ENCODE results near the gene HOXA9. TPM values are rescaled to one million over a fixed set of nuclear protein-coding genes. Genes with fewer than 3 reads are reported as not detected.

The HOXA9 gene
- total RNA-seq, 6 donors from 2014 or later, result 0.30 to 6.1 (median 0.49) TPM; not detected in 1

DNA sequence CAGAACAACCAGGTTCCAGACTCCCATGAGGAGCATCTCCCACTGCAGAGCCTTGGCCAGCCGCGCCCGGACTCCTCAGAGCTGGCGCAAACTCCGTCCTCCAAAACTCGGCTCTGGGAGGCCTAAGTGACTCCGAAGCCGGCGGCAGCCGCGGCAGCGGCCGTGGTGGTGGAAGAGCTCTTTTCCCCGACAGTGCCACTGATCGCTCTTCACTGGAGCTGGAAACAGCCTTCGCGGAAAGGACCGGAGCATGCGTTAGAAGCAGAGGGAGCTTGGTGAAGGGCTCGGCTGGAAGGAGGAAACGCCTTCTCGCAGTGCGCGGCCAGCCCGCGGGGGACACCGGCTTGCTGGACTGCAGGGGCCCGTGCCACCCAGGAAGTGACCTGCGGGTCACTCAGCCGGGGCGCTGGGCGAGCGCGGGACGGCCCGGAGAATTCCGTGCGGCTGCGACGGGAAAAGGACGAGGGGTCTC lies 39.5 kb upstream of the HOXA9 start:
- peak overlapping the region in 1 of 4 donors; percentile 17 for H3K4me3 ChIP-seq
- no peak overlapping the region for H3K27ac ChIP-seq
- no peaks in the 10 kb centered on the region for H3K9me3 ChIP-seq
- peaks cover 6 to 82% (median 50%) of the 10 kb centered on the region in 4 donors for H3K27me3 ChIP-seq
- H3K4me1 ChIP-seq, result peaks cover 26 to 38% (median 29%) of the 10 kb centered on the region in 4 donors
- ATAC-seq (ENCODE audit: low FRiP score in 2 of 2) (peak in 1 of 2 donors; percentile 4), DNase-seq (peak in 1 of 2 donors; percentile 86)
- H3K36me3 ChIP-seq, result no peaks in the 10 kb centered on the region
- 2 to 7% methylated on average over 21 to 41 of the region's 41 CpGs for WGBS, 2 donors
- TF ChIP-seq EP300 (IDR thresholded peaks at IDR 0.05) (no peak), POLR2AphosphoS5 (IDR thresholded peaks at IDR 0.05) (no peak), POLR2A (IDR thresholded peaks at IDR 0.05) (no peak)
- TF ChIP-seq, protein P1, sequence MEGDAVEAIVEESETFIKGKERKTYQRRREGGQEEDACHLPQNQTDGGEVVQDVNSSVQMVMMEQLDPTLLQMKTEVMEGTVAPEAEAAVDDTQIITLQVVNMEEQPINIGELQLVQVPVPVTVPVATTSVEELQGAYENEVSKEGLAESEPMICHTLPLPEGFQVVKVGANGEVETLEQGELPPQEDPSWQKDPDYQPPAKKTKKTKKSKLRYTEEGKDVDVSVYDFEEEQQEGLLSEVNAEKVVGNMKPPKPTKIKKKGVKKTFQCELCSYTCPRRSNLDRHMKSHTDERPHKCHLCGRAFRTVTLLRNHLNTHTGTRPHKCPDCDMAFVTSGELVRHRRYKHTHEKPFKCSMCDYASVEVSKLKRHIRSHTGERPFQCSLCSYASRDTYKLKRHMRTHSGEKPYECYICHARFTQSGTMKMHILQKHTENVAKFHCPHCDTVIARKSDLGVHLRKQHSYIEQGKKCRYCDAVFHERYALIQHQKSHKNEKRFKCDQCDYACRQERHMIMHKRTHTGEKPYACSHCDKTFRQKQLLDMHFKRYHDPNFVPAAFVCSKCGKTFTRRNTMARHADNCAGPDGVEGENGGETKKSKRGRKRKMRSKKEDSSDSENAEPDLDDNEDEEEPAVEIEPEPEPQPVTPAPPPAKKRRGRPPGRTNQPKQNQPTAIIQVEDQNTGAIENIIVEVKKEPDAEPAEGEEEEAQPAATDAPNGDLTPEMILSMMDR (IDR thresholded peaks at IDR 0.05), result no peak

DNA sequence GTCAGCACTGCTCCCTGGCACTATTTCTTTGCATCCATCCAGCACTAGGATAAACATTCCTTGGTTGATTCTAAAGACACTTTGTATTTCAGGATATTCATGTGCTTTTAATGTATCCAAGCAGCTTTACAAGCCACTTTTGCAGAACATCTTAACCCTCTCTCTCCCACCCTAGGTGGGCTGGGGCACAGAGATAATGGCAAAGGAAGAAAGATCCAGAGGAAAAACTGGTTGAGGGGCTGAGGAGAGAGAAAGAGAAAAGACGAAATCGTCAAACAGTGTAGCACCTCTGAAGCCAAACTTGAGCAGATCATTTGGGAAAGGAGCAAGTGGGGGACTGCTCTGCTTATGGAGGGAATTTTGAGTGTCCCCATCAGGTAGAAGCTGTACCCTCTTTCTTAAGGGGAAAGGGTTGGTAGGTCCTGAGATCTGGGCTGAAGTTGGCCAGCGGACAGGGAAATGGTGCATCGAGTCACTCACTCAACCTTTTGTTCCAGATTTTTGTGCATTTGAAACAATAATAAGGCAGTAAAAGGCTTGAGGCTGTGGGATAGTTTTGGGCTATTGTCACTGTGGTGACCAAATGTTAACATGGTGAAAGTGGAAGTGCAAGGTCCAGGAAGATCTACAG lies 38.7 kb upstream of the HOXA9 start:
- ATAC-seq (ENCODE audit: low FRiP score in 2 of 2), result no peak
- Histone ChIP-seq H3K9me3 (no peaks in the 10 kb centered on the region), H3K4me1 (peaks cover 31 to 45% (median 32%) of the 10 kb centered on the region in 4 donors), H3K27ac (no peak overlapping the region), H3K36me3 (no peaks in the 10 kb centered on the region), H3K4me3 (no peak overlapping the region), H3K27me3 (peaks cover 6 to 84% (median 55%) of the 10 kb centered on the region in 4 donors)
- DNase-seq, result no peak
- TF ChIP-seq, protein P1 (IDR thresholded peaks at IDR 0.05), result no peak
- TF ChIP-seq POLR2AphosphoS5 (IDR thresholded peaks at IDR 0.05) (no peak), POLR2A (IDR thresholded peaks at IDR 0.05) (no peak), EP300 (IDR thresholded peaks at IDR 0.05) (no peak)
- WGBS, 2 donors, result 14 to 29% methylated on average over 4 of the region's 4 CpGs

DNA sequence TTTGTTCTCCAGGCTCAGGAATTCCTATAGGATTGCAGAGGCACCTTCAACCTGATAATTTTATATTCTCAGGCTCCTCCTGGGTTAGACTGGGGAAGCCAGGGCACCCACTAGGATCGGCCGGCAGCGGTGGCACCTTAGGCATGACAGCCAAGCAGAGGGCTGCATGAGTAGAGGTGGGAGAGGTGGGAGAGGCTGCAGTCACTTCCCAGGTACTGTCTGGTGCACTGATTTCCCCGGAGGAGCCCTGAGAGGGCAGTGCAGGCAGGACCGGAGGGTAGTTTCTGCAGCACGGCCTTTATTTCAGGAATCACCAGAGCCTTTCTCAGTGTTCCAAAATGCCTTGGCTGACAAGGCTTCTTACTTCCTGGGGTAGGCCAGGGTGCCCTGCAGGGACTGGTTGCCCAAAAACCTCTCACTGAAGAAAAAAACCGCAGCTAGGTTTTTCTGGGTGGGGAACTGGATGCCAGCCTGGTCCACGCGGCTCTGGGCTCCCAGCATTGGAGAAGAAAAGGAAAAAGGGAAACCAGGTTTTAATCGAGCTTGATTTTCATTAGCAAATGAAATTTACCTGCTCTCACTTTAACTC lies 38.1 kb upstream of the HOXA9 start:
- no peak for TF ChIP-seq EP300 (IDR thresholded peaks at IDR 0.05)
- no peak for TF ChIP-seq POLR2AphosphoS5 (IDR thresholded peaks at IDR 0.05)
- TF ChIP-seq POLR2A (IDR thresholded peaks at IDR 0.05), result no peak
- TF ChIP-seq, protein P1 (IDR thresholded peaks at IDR 0.05), result no peak
- WGBS, 2 donors, result 4 to 10% methylated on average over 8 to 10 of the region's 10 CpGs
- H3K4me3 ChIP-seq, result no peak overlapping the region
- H3K36me3 ChIP-seq, result no peaks in the 10 kb centered on the region
- H3K4me1 ChIP-seq, result peaks cover 34 to 51% (median 36%) of the 10 kb centered on the region in 4 donors
- DNase-seq (no peak), ATAC-seq (ENCODE audit: low FRiP score in 2 of 2) (no peak)
- no peak overlapping the region for H3K27ac ChIP-seq
- no peaks in the 10 kb centered on the region for H3K9me3 ChIP-seq
- H3K27me3 ChIP-seq, result peaks cover 6 to 90% (median 61%) of the 10 kb centered on the region in 4 donors

DNA sequence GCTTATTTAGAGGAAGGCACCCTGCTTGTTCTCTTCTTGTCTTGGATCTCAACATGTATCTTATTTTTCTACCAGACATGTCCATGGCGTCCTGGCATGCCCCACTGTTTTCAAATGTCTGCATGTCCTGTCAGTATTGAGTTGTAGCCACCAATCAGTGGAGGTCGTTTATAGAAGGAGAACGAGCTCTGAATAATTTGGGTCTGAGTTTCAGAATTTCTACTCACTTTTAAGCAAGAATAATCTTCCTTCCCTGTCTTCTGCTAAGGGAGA lies 37.5 kb upstream of the HOXA9 start:
- DNase-seq, result no peak
- 9 to 17% methylated on average over 3 of the region's 3 CpGs for WGBS, 2 donors
- peaks cover 6 to 91% (median 64%) of the 10 kb centered on the region in 4 donors for H3K27me3 ChIP-seq

More for the DNA sequence above, 37.5 kb upstream of the HOXA9 start:
- Histone ChIP-seq H3K36me3 (no peaks in the 10 kb centered on the region), H3K4me1 (peaks cover 34 to 53% (median 37%) of the 10 kb centered on the region in 4 donors), H3K9me3 (no peaks in the 10 kb centered on the region), H3K4me3 (no peak overlapping the region), H3K27ac (no peak overlapping the region)
- TF ChIP-seq POLR2AphosphoS5 (IDR thresholded peaks at IDR 0.05) (no peak), POLR2A (IDR thresholded peaks at IDR 0.05) (no peak), EP300 (IDR thresholded peaks at IDR 0.05) (no peak)
- TF ChIP-seq, protein P1 (IDR thresholded peaks at IDR 0.05), result no peak
- ATAC-seq (ENCODE audit: low FRiP score in 2 of 2), result no peak
